HG02678 (cell line): ENCODE results near the gene FHAD1.
A peak's percentile ranks its signal among the peaks of the same experiment; 100 is the strongest.
"Not testable (repeated sequence)": the region's sequence is repeated elsewhere in the genome, so short reads cannot be mapped to it uniquely, and the experiment has no call there.

Experiments
- ATAC-seq: cut with Tn5 transposase; IDR thresholded peaks from one replicate; pipeline ENCODE4 v1.9.1; 2021; ENCODE audit warnings: mild to moderate bottlenecking, moderate library complexity; ENCODE audit not compliant: unreplicated experiment

FHAD1 gene

GRCh38 chr1:15412175-15412800, 165.3 kb downstream of the FHAD1 start:
- no peak for ATAC-seq

- ATAC-seq = no peak
Measured at GRCh38 chr1:15412843-15413242, 165.8 kb downstream of the FHAD1 start.

- no peak for ATAC-seq
Measured at GRCh38 chr1:15413563-15414444, 166.8 kb downstream of the FHAD1 start.

- no peak for ATAC-seq
Measured at GRCh38 chr1:15414445-15414983, 167.5 kb downstream of the FHAD1 start.

- peak; percentile 57 for ATAC-seq
Measured at GRCh38 chr1:15417059-15417934, 170.3 kb downstream of the FHAD1 start.

GRCh38 chr1:15418806-15419515, 171.9 kb downstream of the FHAD1 start:
- no peak for ATAC-seq

GRCh38 chr1:15420853-15421465, 173.9 kb downstream of the FHAD1 start:
- ATAC-seq = no peak

GRCh38 chr1:15422871-15423270, 175.8 kb downstream of the FHAD1 start:
- ATAC-seq = no peak

GRCh38 chr1:15423355-15424077, 176.5 kb downstream of the FHAD1 start:
- no peak for ATAC-seq

- no peak for ATAC-seq
Measured at GRCh38 chr1:15424146-15424667, 177.2 kb downstream of the FHAD1 start.

- ATAC-seq = no peak
Measured at GRCh38 chr1:15424981-15425380, 178.0 kb downstream of the FHAD1 start.

GRCh38 chr1:15425521-15425920, 178.5 kb downstream of the FHAD1 start:
- ATAC-seq = no peak

- no peak for ATAC-seq
Measured at GRCh38 chr1:15425958-15426357, 178.9 kb downstream of the FHAD1 start.

- ATAC-seq = no peak
Measured at GRCh38 chr1:15426492-15427279, 179.7 kb downstream of the FHAD1 start.

GRCh38 chr1:15427280-15427666, 180.2 kb downstream of the FHAD1 start:
- ATAC-seq = no peak

- ATAC-seq = not testable (repeated sequence)
Measured at GRCh38 chr1:15428252-15428651, 181.2 kb downstream of the FHAD1 start.

- ATAC-seq = no peak
Measured at GRCh38 chr1:15428815-15429435, 181.9 kb downstream of the FHAD1 start.

GRCh38 chr1:15429701-15430149, 182.7 kb downstream of the FHAD1 start:
- no peak for ATAC-seq
